ENCODE data around the gene ZKSCAN5. TPM values are rescaled to one million over a fixed set of nuclear protein-coding genes. Genes with fewer than 3 reads are reported as not detected.

The ZKSCAN5 gene
- total RNA-seq, 1 donor from 2014 or later, result 12.1 TPM

DNA sequence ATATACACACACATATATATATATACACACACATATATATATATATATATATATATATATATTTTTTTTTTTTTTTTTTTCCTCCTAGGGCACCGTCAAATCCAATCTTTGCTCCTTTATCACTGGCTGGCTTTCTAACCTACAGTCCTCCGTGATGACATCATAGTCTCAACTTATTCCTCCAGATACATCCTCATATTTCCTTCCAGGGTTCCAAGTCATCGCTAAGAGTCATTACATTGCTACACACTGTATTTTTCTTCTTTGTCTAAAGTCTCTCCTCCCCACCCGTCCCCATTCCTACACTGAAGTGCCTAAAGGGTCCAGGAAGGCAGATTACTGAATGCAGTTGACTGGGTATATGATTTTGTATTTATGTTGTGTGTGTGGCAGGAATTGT lies 48.6 kb downstream of the ZKSCAN5 start:
- no peak overlapping the region for H3K27ac Mint-ChIP-seq (ENCODE audit: unreplicated experiment)
- peaks cover 28% of the 10 kb centered on the region for H3K4me1 Mint-ChIP-seq (ENCODE audit: unreplicated experiment)
- DNase-seq (ENCODE audit: extremely low spot score, unreplicated experiment), result no peak
- peaks cover 8% of the 10 kb centered on the region for H3K9me3 Mint-ChIP-seq (ENCODE audit: unreplicated experiment)
- H3K36me3 Mint-ChIP-seq (ENCODE audit: unreplicated experiment), result peaks cover 11% of the 10 kb centered on the region
- H3K27me3 Mint-ChIP-seq (ENCODE audit: unreplicated experiment), result no peaks in the 10 kb centered on the region
- TF ChIP-seq, protein P1, sequence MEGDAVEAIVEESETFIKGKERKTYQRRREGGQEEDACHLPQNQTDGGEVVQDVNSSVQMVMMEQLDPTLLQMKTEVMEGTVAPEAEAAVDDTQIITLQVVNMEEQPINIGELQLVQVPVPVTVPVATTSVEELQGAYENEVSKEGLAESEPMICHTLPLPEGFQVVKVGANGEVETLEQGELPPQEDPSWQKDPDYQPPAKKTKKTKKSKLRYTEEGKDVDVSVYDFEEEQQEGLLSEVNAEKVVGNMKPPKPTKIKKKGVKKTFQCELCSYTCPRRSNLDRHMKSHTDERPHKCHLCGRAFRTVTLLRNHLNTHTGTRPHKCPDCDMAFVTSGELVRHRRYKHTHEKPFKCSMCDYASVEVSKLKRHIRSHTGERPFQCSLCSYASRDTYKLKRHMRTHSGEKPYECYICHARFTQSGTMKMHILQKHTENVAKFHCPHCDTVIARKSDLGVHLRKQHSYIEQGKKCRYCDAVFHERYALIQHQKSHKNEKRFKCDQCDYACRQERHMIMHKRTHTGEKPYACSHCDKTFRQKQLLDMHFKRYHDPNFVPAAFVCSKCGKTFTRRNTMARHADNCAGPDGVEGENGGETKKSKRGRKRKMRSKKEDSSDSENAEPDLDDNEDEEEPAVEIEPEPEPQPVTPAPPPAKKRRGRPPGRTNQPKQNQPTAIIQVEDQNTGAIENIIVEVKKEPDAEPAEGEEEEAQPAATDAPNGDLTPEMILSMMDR (IDR thresholded peaks at IDR 0.05), result no peak
- no peak overlapping the region for H3K4me3 Mint-ChIP-seq (ENCODE audit: unreplicated experiment)

DNA sequence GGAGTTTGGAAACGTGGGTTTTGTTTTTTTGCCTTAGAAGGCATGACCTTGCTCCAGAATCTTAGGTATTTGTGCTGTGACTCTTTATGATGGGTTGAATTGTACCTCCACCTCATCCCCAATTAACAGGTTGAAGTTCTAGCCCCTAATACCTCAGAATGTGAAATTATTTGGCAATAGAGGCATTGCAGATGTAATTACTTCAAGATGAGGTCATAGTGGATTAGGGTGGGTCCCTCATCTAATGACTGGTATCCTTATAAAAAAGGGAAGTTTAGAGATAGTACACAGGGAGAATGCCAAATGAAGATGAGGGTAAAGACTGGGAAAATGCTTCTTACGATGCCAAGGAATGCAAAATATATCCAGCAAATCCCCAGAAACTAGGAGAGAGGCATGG lies 50.5 kb downstream of the ZKSCAN5 start:
- Mint-ChIP-seq H3K36me3 (ENCODE audit: unreplicated experiment) (peaks cover 2% of the 10 kb centered on the region), H3K27me3 (ENCODE audit: unreplicated experiment) (no peaks in the 10 kb centered on the region), H3K4me3 (ENCODE audit: unreplicated experiment) (no peak overlapping the region), H3K27ac (ENCODE audit: unreplicated experiment) (no peak overlapping the region), H3K4me1 (ENCODE audit: unreplicated experiment) (peaks cover 30% of the 10 kb centered on the region), H3K9me3 (ENCODE audit: unreplicated experiment) (no peaks in the 10 kb centered on the region)
- no peak for DNase-seq (ENCODE audit: extremely low spot score, unreplicated experiment)
- TF ChIP-seq, protein P1 (IDR thresholded peaks at IDR 0.05), result no peak

DNA sequence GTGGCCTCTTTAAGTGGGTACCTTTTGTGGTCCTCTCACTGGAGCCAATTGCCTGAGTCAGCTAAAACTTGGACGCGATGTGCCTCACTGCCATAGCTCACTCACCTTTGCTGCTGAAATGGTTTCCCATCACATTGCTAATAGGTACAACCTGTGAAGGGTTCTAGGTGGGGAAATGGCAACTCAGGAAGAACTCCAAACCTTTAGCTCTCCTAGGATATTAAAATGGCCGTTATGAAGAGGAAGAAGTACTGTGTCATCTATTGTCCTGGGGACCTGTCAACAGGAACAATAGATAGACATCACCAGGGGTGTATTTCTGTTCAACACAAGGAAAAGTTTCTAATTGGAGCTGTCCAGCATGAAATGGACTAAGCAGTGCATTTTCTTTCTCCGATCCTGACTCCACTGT lies 52.7 kb downstream of the ZKSCAN5 start:
- Mint-ChIP-seq H3K27ac (ENCODE audit: unreplicated experiment) (peak overlapping the region; percentile 99), H3K36me3 (ENCODE audit: unreplicated experiment) (peaks cover 11% of the 10 kb centered on the region), H3K4me1 (ENCODE audit: unreplicated experiment) (peaks cover 36% of the 10 kb centered on the region), H3K9me3 (ENCODE audit: unreplicated experiment) (no peaks in the 10 kb centered on the region), H3K27me3 (ENCODE audit: unreplicated experiment) (no peaks in the 10 kb centered on the region), H3K4me3 (ENCODE audit: unreplicated experiment) (peak overlapping the region; percentile 98)
- no peak for DNase-seq (ENCODE audit: extremely low spot score, unreplicated experiment)
- TF ChIP-seq, protein P1 (IDR thresholded peaks at IDR 0.05), result no peak

DNA sequence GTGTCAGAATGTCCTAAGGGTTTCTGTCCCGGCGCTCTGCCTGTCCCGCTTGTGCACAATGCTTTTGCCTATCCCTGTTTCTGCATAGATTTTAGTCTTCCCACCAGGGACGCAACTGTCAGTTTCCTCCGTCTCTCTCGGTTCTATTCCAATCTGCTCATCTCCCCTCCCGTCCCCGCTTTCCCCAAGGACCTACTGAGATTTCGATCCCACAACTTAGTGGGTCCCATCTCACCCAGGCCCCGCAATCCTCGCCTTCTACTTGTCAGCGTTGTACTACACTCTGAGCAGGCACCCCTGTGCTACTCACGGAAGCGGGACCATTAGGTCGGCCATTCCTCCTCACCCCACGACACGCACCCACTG lies 53.5 kb downstream of the ZKSCAN5 start:
- no peak for DNase-seq (ENCODE audit: extremely low spot score, unreplicated experiment)
- TF ChIP-seq, protein P1 (IDR thresholded peaks at IDR 0.05), result no peak
- no peaks in the 10 kb centered on the region for H3K27me3 Mint-ChIP-seq (ENCODE audit: unreplicated experiment)
- H3K4me3 Mint-ChIP-seq (ENCODE audit: unreplicated experiment), result peak overlapping the region; percentile 98
- no peaks in the 10 kb centered on the region for H3K9me3 Mint-ChIP-seq (ENCODE audit: unreplicated experiment)
- H3K4me1 Mint-ChIP-seq (ENCODE audit: unreplicated experiment), result peaks cover 38% of the 10 kb centered on the region
- peaks cover 17% of the 10 kb centered on the region for H3K36me3 Mint-ChIP-seq (ENCODE audit: unreplicated experiment)
- H3K27ac Mint-ChIP-seq (ENCODE audit: unreplicated experiment), result peak overlapping the region; percentile 99

- peak within 1 kb of the TSS; percentile 99 for H3K27ac Mint-ChIP-seq (ENCODE audit: unreplicated experiment)
- TF ChIP-seq, protein P1 (IDR thresholded peaks at IDR 0.05), result no peak
- H3K4me3 Mint-ChIP-seq (ENCODE audit: unreplicated experiment), result peak within 1 kb of the TSS; percentile 98
- H3K4me1 Mint-ChIP-seq (ENCODE audit: unreplicated experiment), result peaks cover 41% of the 10 kb centered on the region
- H3K27me3 Mint-ChIP-seq (ENCODE audit: unreplicated experiment), result no peaks in the 10 kb centered on the region
- no peaks in the 10 kb centered on the region for H3K9me3 Mint-ChIP-seq (ENCODE audit: unreplicated experiment)
- DNase-seq (ENCODE audit: extremely low spot score, unreplicated experiment), result peak; percentile 97
- peaks cover 18% of the 10 kb centered on the region for H3K36me3 Mint-ChIP-seq (ENCODE audit: unreplicated experiment)
These were observed 54.1 kb downstream of the ZKSCAN5 start, which contains the start of gene ZNF655 for GRCh38 chr7:99558306-99559174. ZNF655 (plus strand) TSS chr7:99558642; CDS start chr7:99560560, 1,918 bp downstream.

Measured in osteocyte (in vitro differentiated cells).